OCI-LY7 (cell line): ENCODE data around the gene COL4A1. TPM values are rescaled to one million over a fixed set of nuclear protein-coding genes. Genes with fewer than 3 reads are reported as not detected.

Experiments
- BruUV-seq: library from RNA; stranded (reverse); fragments of 400-500 nt; replicated peaks from 2 replicates; lab custom pipeline; 2021; lab: Mats Ljungman, UMichigan
- CTCF ChIA-PET: fragments of 300-600 bp; sonication (Branson Sonifier 250); formaldehyde crosslinking; loops from one replicate; lab custom pipeline; 2022; ENCODE audit warnings: antibody characterized with exemption; ENCODE audit not compliant: unreplicated experiment; lab: Charles Lee
- POLR2A ChIA-PET: fragments of 300-600 bp; sonication (Branson Sonifier 250); formaldehyde crosslinking; loops from one replicate; lab custom pipeline; 2022; ENCODE audit warnings: antibody characterized with exemption; lab: Charles Lee
- DNase-seq: peaks from one replicate; pipeline ENCODE4 v3.0.0-alpha.2; 2015; ENCODE audit warnings: low spot score
- H2AFZ ChIP-seq: fragments of 200-600 bp; sonication (generic), shearing (Covaris generic); 2 replicates; pipeline ENCODE4 v1.6.1; 2014; ENCODE audit warnings: mild to moderate bottlenecking, antibody characterized with exemption, low read length, moderate library complexity
- H3K27ac ChIP-seq: fragments of 200-600 bp; sonication (generic); 2 replicates; pipeline ENCODE4 v1.5.1; 2014; ENCODE audit warnings: mixed run types, low read depth, mild to moderate bottlenecking, moderate library complexity, low read length, inconsistent platforms; ENCODE audit not compliant: poor library complexity, severe bottlenecking
- H3K36me3 ChIP-seq: fragments of 200-600 bp; sonication (generic); 2 replicates; pipeline ENCODE4 v1.6.1; 2014; ENCODE audit warnings: mild to moderate bottlenecking, antibody characterized with exemption, low read length, moderate library complexity, mixed read lengths; ENCODE audit not compliant: insufficient read depth
- H3K4me1 ChIP-seq: fragments of 200-600 bp; sonication (generic); 2 replicates; pipeline ENCODE4 v1.5.1; 2014; ENCODE audit warnings: mild to moderate bottlenecking, low read length; ENCODE audit not compliant: insufficient read depth, poor library complexity, severe bottlenecking
- H3K4me2 ChIP-seq: fragments of 200-600 bp; sonication (generic); 2 replicates; pipeline ENCODE4 v1.6.1; 2014; ENCODE audit warnings: mild to moderate bottlenecking, low read length
- H3K4me3 ChIP-seq: fragments of 200-600 bp; sonication (generic); 2 replicates; pipeline ENCODE4 v1.5.1; 2014; ENCODE audit warnings: mild to moderate bottlenecking, low read depth, low read length; ENCODE audit not compliant: poor library complexity, severe bottlenecking
- H3K79me2 ChIP-seq: fragments of 200-600 bp; sonication (generic); 2 replicates; pipeline ENCODE4 v1.6.1; 2016; ENCODE audit warnings: low read depth, mild to moderate bottlenecking, low read length, moderate library complexity, mixed read lengths; ENCODE audit not compliant: insufficient read depth
- H3K9me2 ChIP-seq: fragments of 200-600 bp; sonication (generic); 2 replicates; pipeline ENCODE4 v1.6.1; 2016; ENCODE audit warnings: mild to moderate bottlenecking, low read length, mixed read lengths; ENCODE audit not compliant: insufficient read depth
- H3K9me3 ChIP-seq: fragments of 200-600 bp; sonication (generic); 2 replicates; pipeline ENCODE4 v1.6.1; 2014; ENCODE audit warnings: mild to moderate bottlenecking, mixed run types, low read length, mixed read lengths
- H4K20me1 ChIP-seq: fragments of 200-600 bp; sonication (generic); 2 replicates; pipeline ENCODE4 v1.6.1; 2014; ENCODE audit warnings: mild to moderate bottlenecking, antibody characterized with exemption, low read length, moderate library complexity, mixed read lengths; ENCODE audit not compliant: insufficient read depth
- EZH2phosphoT487 ChIP-seq: fragments of 200-600 bp; sonication (generic); IDR thresholded peaks from 2 replicates; pipeline ENCODE4 v1.6.1; 2018; ENCODE audit warnings: low read depth, borderline replicate concordance, mild to moderate bottlenecking, mixed run types, antibody characterized with exemption, low read length, moderate library complexity, mixed read lengths
- intact Hi-C: fragments of 100-400 bp; cut with micrococcal nuclease; formaldehyde crosslinking; loops from one replicate; pipeline ENCODE4 v1.10.0; 2022; ENCODE audit not compliant: unreplicated experiment
- total RNA-seq, 2 experiments: library from RNA; depleted of rRNA in 1 of 2; stranded (reverse); fragments of >200 nt in 1 of 2; shearing (Covaris generic) in 1 of 2; gene quantifications; 2 replicates each; pipeline ENCODE4 v1.2.3, GENCODE V29; 2014 to 2022
- TF ChIP-seq, protein P1 (sequence below): fragments of 200-600 bp; sonication (generic); conservative IDR thresholded peaks from 2 replicates; pipeline ENCODE4 v1.5.1; 2014; ENCODE audit warnings: mild to moderate bottlenecking, antibody characterized with exemption, low read length, moderate library complexity, mixed read lengths

Gene COL4A1
- total RNA-seq, 2 experiments from 2014 or later = 0.06 TPM; not detected in 1

DNA sequence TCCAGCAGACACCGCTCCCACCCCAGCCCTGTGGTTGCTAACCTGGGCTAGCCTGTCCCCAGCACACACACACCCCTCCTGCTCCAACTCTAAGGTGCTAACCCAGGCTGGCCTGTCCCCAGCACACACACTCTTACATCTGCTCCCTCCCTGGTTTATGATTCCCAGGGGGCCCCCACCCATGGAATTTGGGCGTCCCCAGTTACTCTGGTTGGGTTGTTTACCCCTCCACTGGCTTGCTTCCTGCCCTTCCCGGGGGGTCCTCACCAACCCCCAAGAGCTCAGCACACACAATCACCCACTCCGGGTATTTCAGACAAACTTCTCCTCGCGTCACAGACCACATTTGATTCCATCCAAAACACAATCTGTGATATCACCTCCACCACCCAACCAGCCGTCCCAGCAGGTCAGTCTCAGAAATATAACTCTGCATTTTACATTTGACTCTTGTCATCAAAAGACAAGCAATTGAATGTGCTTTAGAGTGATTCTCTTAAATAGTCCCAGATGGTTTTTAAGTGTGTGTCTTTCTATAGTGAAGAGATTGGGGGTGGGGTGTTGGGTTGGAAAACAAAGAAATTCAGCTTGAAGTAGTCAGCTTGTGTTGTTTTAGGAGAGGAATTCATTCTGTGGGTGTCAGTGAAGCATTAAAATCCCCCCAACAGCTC lies 20.2 kb upstream of the COL4A1 start:
- Histone ChIP-seq H3K9me2 (no peaks in the 10 kb centered on the region), H3K4me2 (no peak overlapping the region), H3K4me1 (no peaks in the 10 kb centered on the region), H4K20me1 (no peaks in the 10 kb centered on the region), H3K27ac (no peak overlapping the region), H3K9me3 (no peaks in the 10 kb centered on the region), H2AFZ (no peak overlapping the region), H3K4me3 (no peak overlapping the region), H3K36me3 (no peaks in the 10 kb centered on the region), H3K79me2 (no peaks in the 10 kb centered on the region)
- no TSS peak for BruUV-seq
- DNase-seq = no peak
- no peak for TF ChIP-seq EZH2phosphoT487
- TF ChIP-seq, protein P1, sequence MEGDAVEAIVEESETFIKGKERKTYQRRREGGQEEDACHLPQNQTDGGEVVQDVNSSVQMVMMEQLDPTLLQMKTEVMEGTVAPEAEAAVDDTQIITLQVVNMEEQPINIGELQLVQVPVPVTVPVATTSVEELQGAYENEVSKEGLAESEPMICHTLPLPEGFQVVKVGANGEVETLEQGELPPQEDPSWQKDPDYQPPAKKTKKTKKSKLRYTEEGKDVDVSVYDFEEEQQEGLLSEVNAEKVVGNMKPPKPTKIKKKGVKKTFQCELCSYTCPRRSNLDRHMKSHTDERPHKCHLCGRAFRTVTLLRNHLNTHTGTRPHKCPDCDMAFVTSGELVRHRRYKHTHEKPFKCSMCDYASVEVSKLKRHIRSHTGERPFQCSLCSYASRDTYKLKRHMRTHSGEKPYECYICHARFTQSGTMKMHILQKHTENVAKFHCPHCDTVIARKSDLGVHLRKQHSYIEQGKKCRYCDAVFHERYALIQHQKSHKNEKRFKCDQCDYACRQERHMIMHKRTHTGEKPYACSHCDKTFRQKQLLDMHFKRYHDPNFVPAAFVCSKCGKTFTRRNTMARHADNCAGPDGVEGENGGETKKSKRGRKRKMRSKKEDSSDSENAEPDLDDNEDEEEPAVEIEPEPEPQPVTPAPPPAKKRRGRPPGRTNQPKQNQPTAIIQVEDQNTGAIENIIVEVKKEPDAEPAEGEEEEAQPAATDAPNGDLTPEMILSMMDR = no peak
- CTCF ChIA-PET = no interaction called here
- intact Hi-C loops = no loop called here
- POLR2A ChIA-PET = no interaction called here

DNA sequence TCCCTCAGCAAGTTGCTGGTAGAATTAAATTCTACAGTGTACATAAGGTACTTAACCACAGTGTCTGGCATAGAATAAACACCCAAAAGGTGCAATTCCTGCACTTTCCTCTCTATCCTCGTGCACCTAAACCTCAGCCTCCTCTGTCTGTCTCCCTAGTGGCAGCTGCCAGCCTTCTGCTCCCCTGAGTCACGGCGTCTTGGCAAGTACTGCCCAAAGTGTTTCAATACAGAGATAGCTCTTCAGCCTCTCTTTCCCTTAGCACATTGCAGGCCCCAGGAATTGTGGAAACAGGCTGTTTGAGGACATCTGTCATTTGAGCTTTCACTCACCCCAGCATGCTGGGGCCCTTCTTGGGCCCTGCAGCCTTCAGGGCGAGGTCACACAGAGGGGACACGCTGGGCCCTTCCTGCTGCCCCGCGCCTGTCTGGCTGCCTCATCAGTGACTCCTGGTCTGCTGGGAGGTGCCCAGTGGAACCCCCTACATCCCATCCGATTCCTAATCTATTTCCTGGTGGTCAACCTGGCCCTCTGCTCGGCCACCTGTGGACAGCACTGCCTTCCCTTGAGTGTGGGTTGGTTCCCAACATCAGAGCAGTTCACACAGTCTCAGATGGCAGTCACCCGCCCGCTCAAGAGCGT lies 19.4 kb upstream of the COL4A1 start:
- CTCF ChIA-PET = no interaction called here
- BruUV-seq = no TSS peak
- no peak overlapping the region for H3K4me2 ChIP-seq
- H3K9me3 ChIP-seq = no peaks in the 10 kb centered on the region
- H3K79me2 ChIP-seq = no peaks in the 10 kb centered on the region
- no peaks in the 10 kb centered on the region for H3K36me3 ChIP-seq
- POLR2A ChIA-PET = no interaction called here
- no peak overlapping the region for H2AFZ ChIP-seq
- intact Hi-C loops = no loop called here
- H3K27ac ChIP-seq = no peak overlapping the region
- TF ChIP-seq, protein P1 = no peak
- no peak for TF ChIP-seq EZH2phosphoT487
- DNase-seq = no peak
- no peaks in the 10 kb centered on the region for H4K20me1 ChIP-seq
- no peaks in the 10 kb centered on the region for H3K4me1 ChIP-seq
- H3K4me3 ChIP-seq = no peak overlapping the region
- no peaks in the 10 kb centered on the region for H3K9me2 ChIP-seq
